GM18519 (cell line): ENCODE data around the gene SNN.

Experiments used
- ATAC-seq: cut with Tn5 transposase; IDR thresholded peaks from one replicate; pipeline ENCODE4 v1.9.1; 2021; ENCODE audit warnings: mild to moderate bottlenecking, moderate library complexity; ENCODE audit not compliant: unreplicated experiment, low FRiP score

The SNN gene

GRCh38 chr16:11696266-11697012, 28.2 kb downstream of the SNN start:
- ATAC-seq: no peak

GRCh38 chr16:11697319-11697718, 29.1 kb downstream of the SNN start:
- ATAC-seq: no peak

- ATAC-seq: no peak
Measured at GRCh38 chr16:11698271-11698689, 30.0 kb downstream of the SNN start.

DNA sequence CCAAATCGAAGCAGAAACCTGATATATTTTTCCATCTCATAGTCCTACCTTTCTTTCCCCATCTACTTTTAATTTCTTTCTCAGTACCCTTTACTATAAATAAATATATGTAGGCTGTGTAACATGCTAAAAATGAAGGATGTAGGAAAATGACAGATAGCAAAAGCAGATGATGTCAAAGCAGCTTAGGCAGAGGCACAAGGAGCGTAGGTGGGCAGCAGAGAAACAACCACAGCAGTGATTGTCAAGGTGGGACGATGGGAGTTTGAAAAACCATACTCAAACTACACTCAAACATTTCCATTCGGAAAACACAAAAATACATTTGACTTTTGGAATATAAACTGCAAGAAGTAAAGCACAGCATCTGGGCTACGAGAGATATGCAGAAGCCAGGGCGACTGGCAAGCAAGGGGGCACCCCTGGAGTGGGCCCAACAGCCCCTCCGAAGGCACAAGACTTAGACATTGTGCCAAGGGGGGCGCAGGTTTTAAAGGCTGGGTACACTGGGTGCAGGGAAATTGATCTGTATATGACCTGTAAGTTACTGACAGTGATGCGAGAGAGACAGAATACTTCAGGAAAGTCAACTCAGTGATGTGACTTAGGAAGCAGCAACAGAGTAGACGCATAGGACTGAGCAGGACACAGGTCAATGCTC, 31.1 kb downstream of the SNN start:
- no peak for ATAC-seq

- no peak for ATAC-seq
Measured at GRCh38 chr16:11700264-11701029, 32.2 kb downstream of the SNN start.

- ATAC-seq: no peak
Measured at GRCh38 chr16:11705311-11706025, 37.2 kb downstream of the SNN start.

- ATAC-seq: no peak
Measured at GRCh38 chr16:11706180-11706742, 38.0 kb downstream of the SNN start.

DNA sequence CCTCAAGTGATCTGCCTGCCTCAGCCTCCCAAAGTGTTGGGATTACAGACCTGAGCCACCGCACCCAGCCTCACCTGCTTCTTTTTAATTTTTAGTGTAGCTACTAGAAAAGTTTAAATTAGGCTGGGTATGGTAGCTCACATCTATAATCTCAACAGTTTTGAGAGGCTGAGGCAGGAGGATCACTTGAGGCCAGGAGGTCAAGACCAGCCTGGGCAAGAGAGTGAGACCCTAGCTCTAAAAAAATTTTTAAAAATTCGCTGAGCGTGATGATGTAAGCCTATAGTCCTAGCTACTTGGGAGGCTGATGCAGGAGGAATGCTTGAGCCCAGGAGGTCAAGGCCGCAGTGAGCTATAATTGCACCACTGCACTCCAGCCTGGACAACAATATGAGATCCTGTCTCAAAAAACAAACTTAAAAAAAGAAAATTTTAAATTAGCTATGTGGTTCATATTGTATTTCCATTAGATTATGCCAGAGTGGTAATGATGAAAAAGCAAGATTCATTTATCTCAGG, 39.5 kb downstream of the SNN start:
- ATAC-seq: no peak

DNA sequence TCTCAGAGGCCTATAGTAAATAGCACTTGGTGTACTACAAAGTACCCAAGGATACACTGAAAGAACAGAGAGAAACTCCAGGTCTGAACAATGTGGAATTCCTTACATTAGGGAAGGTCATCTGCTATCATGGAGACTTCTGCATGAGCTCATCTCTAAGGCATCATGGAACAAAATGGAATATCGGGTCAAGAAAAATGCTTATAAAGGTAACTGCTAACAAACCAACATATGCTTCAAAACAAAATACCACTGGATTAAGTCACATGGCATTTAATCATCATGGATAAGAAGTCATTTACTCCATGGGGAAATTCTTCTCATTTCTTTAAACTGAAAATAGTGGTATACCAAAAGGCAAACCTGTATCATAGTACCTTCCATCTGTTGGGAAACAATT, 40.2 kb downstream of the SNN start:
- ATAC-seq: no peak

DNA sequence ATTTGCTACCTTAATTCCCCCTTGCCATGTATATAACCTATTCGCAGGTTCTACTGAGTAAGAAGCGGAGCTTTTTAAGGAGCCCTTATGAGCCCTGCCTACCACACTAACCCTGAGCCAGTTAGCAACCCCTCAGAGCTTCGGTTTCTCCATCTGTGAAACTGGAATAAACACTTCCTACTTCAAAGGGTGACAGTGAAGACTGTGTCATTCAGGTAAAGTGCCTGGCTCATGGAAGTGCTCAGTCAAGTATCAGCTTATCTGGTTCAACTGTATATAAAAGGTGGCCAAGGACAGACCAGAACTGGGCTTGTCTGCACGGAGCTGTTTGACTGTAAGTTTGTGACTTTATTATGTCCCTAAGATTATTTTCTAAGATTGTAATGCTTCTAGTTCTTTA, 43.4 kb downstream of the SNN start:
- ATAC-seq: no peak

DNA sequence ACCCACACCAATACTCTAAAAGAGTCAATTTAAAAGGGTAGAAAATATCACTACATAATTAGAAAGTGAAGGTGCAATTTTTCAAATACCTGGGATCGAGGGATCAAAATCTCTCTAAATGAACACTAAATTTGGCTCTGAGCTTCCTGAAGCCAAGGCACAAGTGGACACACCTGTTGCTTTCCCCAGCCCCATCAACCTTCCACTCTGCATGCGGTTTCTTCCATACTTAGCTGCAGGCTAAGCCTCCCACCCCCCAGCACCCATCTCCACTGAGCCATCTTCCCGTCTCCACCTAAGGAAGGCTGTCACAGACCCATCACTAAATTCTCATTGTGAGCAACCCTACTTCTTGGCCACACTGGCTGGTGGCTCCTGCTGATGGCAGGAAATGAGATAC, 43.9 kb downstream of the SNN start:
- no peak for ATAC-seq

DNA sequence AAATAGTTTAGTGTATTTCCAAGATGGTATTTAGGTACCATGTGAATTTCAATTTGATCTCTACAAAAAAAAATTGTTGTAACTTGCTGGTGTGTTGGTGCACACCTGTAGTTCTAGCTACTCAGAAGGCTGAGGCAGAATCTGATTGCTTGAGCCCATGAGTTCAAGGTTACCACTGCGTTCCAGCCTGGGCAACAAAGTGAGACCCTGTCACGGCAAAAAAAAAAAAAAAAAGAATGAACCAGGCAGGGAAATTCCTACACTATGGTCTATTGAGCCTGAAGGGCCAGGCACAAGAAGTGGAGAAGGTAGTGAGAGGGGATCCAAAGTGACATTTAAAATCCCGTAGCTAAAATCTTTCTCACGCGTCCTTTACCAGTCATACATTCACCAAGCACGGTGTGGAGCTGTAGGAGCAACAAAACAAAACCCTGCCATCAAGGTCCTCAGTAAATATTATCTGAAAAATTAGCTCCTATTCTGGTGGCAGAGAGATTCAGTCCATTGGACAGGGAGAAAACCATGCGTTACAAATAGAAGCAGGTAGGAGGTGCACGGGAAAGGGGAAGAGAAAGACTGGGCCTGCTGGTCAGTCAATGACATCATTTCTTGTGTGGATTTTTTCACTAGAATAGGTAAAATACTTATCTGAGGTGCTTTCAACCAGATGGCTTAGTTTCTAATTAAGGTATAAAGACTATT, 47.1 kb downstream of the SNN start:
- no peak for ATAC-seq

- ATAC-seq: no peak
Measured at GRCh38 chr16:11716336-11716735, 48.1 kb downstream of the SNN start.

DNA sequence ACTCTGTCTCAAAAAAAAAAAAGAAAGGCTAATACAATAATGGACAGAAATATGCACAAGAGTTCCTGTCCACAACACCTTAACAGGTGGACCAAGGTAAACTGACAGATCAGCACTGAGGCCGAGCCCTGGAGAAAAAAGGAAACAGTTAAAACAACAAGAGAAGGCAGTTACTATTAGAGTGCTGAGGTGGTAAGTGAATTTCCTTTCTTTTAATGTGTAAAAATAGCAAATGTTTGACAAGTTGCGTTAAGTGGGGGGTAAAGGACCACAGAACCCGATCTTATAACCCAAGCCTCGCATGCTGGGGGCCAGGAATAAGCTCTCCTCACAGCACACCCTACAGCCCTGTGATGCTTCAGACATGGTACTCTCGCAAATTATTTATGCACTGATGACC, 49.6 kb downstream of the SNN start:
- ATAC-seq: no peak

- ATAC-seq: no peak
Measured at GRCh38 chr16:11719171-11719570, 50.9 kb downstream of the SNN start.

DNA sequence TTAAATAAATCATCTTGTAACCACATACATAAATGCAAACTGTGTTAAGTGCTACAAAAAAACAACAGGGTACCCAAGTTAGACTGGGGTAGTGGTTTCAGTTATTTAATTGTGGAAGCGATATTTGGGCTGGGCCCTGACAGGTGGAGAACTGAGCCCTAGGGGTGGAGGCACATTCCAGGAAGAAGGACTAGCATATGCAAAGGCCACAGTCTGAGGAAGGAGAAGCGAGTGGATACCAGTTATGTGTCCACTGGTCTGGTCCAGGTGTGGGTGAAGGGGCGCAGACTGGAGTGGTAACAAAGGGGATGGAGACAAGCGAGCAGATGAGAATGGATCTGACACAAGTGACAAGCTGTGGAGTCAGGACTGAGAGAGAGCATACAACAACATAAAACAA, 51.5 kb downstream of the SNN start:
- no peak for ATAC-seq

GRCh38 chr16:11721781-11722467, 53.7 kb downstream of the SNN start:
- no peak for ATAC-seq

GRCh38 chr16:11722468-11722808, 54.2 kb downstream of the SNN start:
- ATAC-seq: no peak

GRCh38 chr16:11725457-11725856, 57.2 kb downstream of the SNN start:
- ATAC-seq: no peak
